ENCODE measurements around the gene DERL2.

DERL2 gene

GRCh38 chr17:5516060-5516792 lies 30.2 kb upstream of the DERL2 start:
- H3K27ac ChIP-seq = peak overlapping the region; percentile 41
- TF ChIP-seq, protein P1, sequence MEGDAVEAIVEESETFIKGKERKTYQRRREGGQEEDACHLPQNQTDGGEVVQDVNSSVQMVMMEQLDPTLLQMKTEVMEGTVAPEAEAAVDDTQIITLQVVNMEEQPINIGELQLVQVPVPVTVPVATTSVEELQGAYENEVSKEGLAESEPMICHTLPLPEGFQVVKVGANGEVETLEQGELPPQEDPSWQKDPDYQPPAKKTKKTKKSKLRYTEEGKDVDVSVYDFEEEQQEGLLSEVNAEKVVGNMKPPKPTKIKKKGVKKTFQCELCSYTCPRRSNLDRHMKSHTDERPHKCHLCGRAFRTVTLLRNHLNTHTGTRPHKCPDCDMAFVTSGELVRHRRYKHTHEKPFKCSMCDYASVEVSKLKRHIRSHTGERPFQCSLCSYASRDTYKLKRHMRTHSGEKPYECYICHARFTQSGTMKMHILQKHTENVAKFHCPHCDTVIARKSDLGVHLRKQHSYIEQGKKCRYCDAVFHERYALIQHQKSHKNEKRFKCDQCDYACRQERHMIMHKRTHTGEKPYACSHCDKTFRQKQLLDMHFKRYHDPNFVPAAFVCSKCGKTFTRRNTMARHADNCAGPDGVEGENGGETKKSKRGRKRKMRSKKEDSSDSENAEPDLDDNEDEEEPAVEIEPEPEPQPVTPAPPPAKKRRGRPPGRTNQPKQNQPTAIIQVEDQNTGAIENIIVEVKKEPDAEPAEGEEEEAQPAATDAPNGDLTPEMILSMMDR (IDR thresholded peaks at IDR 0.05) = no peak

DNA sequence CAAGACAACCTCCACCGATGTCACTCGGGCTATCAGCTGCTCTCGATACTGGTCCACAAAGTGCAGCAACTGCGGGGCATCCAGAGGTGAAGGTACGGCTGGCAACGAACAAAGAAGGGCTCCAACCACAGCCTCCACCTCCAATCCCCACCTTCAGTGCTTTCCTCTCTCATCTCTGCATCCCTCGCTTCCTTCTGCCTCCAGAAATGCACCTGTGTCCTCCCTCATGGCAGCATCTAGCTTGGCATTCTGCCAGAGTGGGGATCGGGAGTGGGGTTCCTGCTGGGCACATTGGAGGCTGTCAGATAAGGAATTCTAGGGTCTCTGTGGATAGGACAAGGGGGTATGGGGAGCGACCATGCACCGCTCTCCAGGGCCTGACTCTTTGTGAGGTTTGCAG lies 29.0 kb upstream of the DERL2 start:
- Histone ChIP-seq H3K4me3 (ENCODE audit: low read depth in 1 of 2, low read length in 1 of 2) (no peak overlapping the region), H3K36me3 (peaks cover 59% of the 10 kb centered on the region), H3K27me3 (no peaks in the 10 kb centered on the region), H3K27ac (no peak overlapping the region), H3K9me3 (no peaks in the 10 kb centered on the region), H3K4me1 (ENCODE audit: control insufficient read depth in 1 of 2, insufficient read depth in 1 of 2, low read depth in 1 of 2, low read length in 1 of 2) (peaks cover 0 to 6% of the 10 kb centered on the region in 2 experiments)
- TF ChIP-seq, protein P1 (IDR thresholded peaks at IDR 0.05) = no peak

More at GRCh38 chr17:5516060-5516792, 30.2 kb upstream of the DERL2 start:
- no peaks in the 10 kb centered on the region for H3K9me3 ChIP-seq
- H3K27me3 ChIP-seq = no peaks in the 10 kb centered on the region
- H3K4me1 ChIP-seq (ENCODE audit: control insufficient read depth in 1 of 2, insufficient read depth in 1 of 2, low read depth in 1 of 2, low read length in 1 of 2) = peaks cover 0 to 6% of the 10 kb centered on the region in 2 experiments
- peaks cover 72% of the 10 kb centered on the region for H3K36me3 ChIP-seq
- H3K4me3 ChIP-seq (ENCODE audit: low read depth in 1 of 2, low read length in 1 of 2) = no peak overlapping the region

DNA sequence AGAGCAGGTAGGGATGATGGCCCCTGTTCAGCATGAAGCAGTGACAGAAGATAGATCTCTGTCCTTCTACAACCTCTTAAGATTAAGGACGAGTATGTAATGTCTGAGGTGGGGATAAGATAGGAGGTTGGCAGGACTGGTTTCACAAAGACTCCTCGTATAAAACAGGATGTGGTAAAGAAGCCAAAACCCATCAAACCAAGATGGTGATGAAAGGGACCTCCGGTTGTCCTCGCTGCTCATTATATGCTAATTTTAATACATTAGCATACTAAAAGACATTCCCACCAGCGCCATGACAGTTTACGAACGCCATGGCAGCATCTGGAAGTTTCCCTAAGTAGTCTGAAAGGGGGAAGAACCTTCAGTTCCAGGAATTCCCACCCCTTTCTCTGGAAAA lies 27.6 kb upstream of the DERL2 start:
- no peaks in the 10 kb centered on the region for H3K27me3 ChIP-seq
- no peaks in the 10 kb centered on the region for H3K9me3 ChIP-seq
- peaks cover 0 to 6% of the 10 kb centered on the region in 2 experiments for H3K4me1 ChIP-seq (ENCODE audit: control insufficient read depth in 1 of 2, insufficient read depth in 1 of 2, low read depth in 1 of 2, low read length in 1 of 2)
- H3K27ac ChIP-seq = no peak overlapping the region
- H3K36me3 ChIP-seq = peaks cover 57% of the 10 kb centered on the region
- no peak overlapping the region for H3K4me3 ChIP-seq (ENCODE audit: low read depth in 1 of 2, low read length in 1 of 2)
- TF ChIP-seq, protein P1 (IDR thresholded peaks at IDR 0.05) = no peak

GRCh38 chr17:5511401-5512225 lies 25.6 kb upstream of the DERL2 start:
- TF ChIP-seq, protein P1 (IDR thresholded peaks at IDR 0.05) = no peak
- Histone ChIP-seq H3K27me3 (no peaks in the 10 kb centered on the region), H3K4me1 (ENCODE audit: control insufficient read depth in 1 of 2, insufficient read depth in 1 of 2, low read depth in 1 of 2, low read length in 1 of 2) (peaks cover 0 to 6% of the 10 kb centered on the region in 2 experiments), H3K9me3 (no peaks in the 10 kb centered on the region), H3K36me3 (peaks cover 41% of the 10 kb centered on the region), H3K4me3 (ENCODE audit: low read depth in 1 of 2, low read length in 1 of 2) (no peak overlapping the region), H3K27ac (no peak overlapping the region)

DNA sequence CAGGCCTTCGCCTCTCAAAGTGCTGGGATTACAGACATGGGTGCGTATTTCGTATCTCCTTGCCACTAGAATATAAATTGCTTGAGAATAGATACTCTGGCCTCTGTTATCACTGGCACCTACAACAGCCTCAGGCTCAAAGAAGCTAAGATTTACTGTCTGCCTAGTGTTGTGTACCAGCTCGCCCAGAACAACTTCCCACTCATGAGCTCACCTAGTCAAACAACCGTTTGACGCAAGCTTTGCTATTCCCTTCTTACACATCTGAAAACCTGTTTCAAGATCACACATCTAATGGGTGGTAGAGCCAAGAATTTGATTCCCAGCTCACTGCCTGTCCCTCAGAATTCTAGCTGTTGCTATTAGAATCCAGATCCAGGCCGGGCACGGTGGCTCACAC lies 24.8 kb upstream of the DERL2 start:
- TF ChIP-seq, protein P1 (IDR thresholded peaks at IDR 0.05) = no peak
- Histone ChIP-seq H3K4me1 (ENCODE audit: control insufficient read depth in 1 of 2, insufficient read depth in 1 of 2, low read depth in 1 of 2, low read length in 1 of 2) (peaks cover 0 to 6% of the 10 kb centered on the region in 2 experiments), H3K36me3 (peaks cover 35% of the 10 kb centered on the region), H3K27ac (no peak overlapping the region), H3K4me3 (ENCODE audit: low read depth in 1 of 2, low read length in 1 of 2) (no peak overlapping the region), H3K27me3 (no peaks in the 10 kb centered on the region), H3K9me3 (no peaks in the 10 kb centered on the region)
